GM21786 (cell line): Measurements from ENCODE around the gene HTR1A.

ENCODE experiments used
- ATAC-seq: cut with Tn5 transposase; IDR thresholded peaks from one replicate; pipeline ENCODE4 v1.9.1; 2021; ENCODE audit not compliant: unreplicated experiment

The HTR1A gene

GRCh38 chr5:63962279-63962678 lies at the start of gene HTR1A:
HTR1A (minus strand) TSS chr5:63962445; CDS start chr5:63961719, 726 bp downstream.
- ATAC-seq: no peak

- no peak for ATAC-seq
Measured at GRCh38 chr5:64003966-64004365, 41.7 kb upstream of the HTR1A start.

GRCh38 chr5:64000096-64000495 lies 37.9 kb upstream of the HTR1A start:
- ATAC-seq: no peak

- ATAC-seq: no peak
Measured at GRCh38 chr5:63987053-63987452, 24.8 kb upstream of the HTR1A start.

- no peak for ATAC-seq
Measured at GRCh38 chr5:63981864-63982263, 19.6 kb upstream of the HTR1A start.

DNA sequence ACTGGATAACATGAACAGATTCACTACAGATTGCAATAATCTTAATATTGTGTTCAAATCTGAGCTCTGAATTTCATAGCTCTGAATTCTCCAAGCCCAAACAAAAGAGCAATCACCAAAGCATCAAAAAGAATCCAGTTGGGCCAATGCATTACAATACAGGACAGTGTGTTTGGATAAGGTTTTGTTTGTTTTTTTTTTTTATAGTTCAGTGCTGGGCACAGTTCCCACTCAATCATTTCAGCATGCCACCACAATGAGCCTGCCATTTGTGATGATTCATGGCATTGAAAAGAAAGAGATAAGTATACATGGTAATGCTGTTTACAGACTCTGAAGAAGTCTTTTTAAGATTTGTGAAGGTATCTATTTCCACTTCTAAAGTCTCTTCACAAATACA lies 1.7 kb upstream of the HTR1A start:
- ATAC-seq: no peak

GRCh38 chr5:63963080-63963735 lies 963 bp upstream of the HTR1A start:
- peak; percentile 91 for ATAC-seq

- ATAC-seq: no peak
Measured at GRCh38 chr5:63961598-63962161, 565 bp downstream of the HTR1A start.

DNA sequence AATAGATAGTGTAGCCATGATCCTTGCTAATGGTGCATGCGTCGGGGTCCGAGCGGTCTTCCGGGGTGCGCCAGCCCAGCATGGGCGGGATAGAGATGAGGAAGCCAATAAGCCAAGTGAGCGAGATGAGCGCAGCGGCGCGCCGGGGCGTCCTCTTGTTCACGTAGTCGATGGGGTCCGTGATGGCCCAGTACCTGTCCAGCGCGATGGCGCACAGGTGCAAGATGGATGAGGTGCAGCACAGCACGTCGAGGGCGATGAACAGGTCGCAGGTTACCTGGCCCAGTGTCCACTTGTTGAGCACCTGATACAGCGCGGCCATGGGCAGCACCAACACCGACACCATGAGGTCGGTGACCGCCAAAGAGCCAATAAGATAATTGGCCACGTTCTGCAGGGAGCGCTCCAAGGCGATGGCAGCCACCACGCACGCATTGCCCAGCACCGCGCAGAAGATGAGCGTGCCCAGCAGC lies 1.1 kb downstream of the HTR1A start:
- no peak for ATAC-seq

GRCh38 chr5:63960646-63961045 lies 1.6 kb downstream of the HTR1A start:
- no peak for ATAC-seq

DNA sequence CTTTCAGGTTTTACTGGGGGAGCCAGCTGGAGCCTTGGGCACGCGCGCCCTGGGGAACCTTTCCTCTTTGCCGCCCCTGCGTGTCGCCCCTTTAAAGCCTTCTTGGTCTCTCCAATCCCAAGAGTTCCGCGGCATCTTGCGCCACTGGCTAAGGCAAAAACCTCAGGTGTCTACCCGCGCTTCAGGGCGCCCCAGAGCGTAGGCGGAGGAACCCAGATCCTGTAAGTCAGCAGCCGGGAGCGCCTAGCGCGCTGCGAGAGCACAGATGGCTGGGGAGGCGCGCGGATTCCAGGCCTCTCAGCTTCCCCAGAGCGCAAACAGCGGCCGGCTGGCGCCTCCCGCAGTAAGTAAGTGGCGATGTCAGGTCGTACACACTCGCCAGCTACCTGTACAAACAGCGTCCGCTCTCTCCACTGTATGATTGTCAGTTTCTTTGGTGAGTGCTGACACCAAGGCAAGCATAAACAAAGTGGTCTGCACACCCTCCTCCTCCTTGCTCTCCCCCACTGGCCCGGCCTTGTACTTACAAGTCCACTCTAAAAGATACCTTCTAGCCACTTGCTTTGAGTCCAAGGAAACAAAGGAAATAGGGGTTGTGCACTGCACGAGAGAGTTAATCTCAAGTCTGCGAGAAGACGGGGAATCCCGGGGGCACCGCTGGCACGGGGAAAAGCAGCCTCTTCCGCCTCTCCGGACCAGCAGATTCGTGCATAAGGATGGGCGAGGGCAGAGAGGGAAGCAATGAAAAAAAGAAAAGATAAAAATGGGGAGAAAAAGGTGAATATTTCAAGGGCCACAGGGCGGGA lies 2.9 kb downstream of the HTR1A start:
- ATAC-seq: no peak

DNA sequence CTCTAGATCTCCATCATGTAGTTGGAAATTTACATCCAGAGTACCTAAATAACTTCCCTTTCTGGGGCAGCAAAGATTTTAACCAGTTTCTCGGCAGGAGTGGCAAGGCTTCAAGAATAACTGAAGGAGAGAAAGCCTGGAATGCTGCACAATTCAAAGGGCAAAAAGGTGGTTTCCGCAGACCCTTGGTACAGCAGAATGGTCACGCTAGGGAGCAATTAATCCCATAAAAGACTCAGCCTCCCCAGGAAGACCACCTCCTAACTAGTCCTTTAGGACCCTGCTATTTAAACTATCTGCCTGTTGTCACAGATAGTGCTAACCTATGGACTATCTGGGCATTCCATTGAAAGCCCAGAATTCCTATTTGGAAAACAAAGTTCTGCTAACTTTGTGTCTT lies 3.6 kb downstream of the HTR1A start:
- no peak for ATAC-seq

DNA sequence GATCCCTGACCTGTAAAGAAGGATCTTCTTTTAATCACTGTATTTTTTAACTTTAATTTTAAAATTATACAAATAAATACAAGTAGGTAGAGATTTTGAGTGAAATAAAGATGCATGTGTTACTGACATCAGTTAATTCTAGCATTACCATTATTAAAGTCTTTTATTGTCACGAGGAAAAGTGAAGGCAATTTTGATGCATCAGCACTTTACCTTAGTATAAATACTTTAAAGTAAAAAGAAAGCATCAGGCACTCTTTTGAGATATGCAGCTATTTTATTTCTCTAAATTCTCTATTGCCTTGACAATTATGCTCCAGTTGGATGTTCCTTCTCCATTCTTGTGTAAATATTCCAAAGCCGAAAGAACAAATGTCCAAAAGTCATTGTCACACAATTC lies 4.6 kb downstream of the HTR1A start:
- ATAC-seq: no peak

DNA sequence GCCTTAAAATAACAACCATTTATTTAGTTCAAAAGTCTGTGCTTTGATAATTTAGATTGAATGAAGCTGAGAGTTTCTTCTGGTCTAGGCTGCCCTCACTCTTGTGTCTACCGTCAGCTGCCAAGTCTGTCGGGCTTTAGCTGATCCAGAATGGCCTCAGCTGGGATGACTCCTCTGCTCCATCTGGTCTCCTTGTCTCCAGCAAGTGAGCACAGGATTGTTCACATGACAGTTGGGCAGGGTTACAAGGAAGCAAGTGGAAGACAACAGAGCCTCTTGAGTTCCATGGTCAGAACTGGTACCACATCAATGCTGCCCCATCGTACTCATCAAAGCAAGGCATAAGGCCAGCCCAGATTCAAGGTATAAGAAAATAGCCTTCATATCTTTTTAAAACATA lies 9.0 kb downstream of the HTR1A start:
- ATAC-seq: no peak

GRCh38 chr5:63935103-63935502 lies 27.1 kb downstream of the HTR1A start:
- ATAC-seq: no peak

DNA sequence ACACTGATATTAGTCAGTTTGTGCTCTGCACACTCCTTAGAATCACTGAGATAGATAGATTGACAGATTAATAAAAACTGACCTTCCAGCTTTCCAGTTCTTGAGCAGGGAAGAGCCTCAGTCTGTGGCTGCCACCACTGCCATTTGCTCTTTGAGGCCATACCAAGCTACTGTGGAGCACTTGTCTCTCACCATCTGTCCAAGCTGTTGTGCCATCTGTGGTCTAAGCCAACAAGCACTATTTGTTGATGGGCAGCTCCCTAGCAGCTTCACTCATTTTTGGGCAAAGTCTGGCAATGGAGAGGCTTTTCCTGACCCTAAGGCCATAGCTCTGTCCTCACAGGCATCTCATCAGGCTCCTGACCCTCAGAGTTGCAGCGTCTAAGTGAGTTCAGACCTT lies 30.4 kb downstream of the HTR1A start:
- no peak for ATAC-seq

- ATAC-seq: no peak
Measured at GRCh38 chr5:63928451-63928850, 33.8 kb downstream of the HTR1A start.

- ATAC-seq: no peak
Measured at GRCh38 chr5:63923914-63924313, 38.3 kb downstream of the HTR1A start.

DNA sequence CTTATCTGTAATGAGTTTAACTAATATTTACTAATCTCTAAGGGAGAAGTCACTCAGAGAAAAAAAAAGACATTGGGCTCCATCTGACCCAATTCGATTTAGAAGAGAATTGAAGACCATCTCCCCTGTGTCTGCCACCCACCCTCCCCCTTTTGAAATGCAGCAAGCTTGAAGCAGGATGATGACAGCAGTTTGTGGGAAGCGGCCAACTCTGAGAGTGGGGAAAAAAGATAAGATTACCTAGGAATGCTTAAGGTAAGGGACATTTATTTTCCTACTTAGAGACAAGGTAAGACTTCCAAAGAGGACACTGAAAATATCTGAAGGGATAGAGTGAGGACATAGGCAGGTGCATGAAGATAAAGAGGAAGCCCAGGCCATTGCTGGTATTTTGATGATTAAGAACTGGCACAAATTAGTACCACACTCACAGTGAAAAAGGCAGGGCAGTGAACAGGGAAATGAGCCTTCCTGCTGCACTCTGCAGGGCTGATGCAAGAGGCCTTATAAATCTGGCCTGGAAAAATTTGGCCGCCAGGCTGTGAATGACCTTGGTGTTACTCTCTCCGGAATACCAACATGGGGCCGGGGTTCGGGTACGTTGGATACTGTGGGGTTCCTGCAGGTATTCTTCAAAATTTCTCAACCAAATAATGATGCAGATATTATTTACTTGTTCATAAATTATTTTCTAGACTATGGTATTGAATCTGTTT lies 42.3 kb downstream of the HTR1A start:
- ATAC-seq: no peak

DNA sequence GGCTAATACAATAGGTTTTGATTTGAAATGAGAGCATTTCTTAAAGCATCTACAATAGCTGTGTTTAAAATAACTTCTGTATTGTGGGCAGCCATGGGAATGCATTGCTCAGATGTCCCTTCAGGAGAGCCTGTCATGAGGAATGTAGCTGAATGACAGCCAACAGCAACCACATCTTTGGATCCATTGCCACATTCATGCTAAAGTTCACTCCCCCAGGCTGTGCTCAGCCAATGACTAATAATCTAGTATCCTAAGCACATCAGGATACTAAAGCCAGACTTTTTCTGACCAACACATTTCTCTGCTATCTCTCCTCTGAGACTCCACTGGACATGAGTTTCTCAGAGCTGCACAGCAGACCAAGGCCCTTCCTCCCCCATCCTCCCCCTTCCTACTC lies 45.5 kb downstream of the HTR1A start:
- ATAC-seq: no peak

- ATAC-seq: no peak
Measured at GRCh38 chr5:63911871-63912270, 50.4 kb downstream of the HTR1A start.
